HepG2 (cell line): ENCODE data around the gene ACSL3. TPM values are rescaled to one million over a fixed set of nuclear protein-coding genes. Genes with fewer than 3 reads are reported as not detected.

Experiments used
- ATAC-seq: fragments of 200-7000 bp; cut with Tn5 transposase; 3 replicates; pipeline ENCODE4 v1.9.1; 2020; ENCODE audit warnings: mild to moderate bottlenecking, moderate library complexity
- BruUV-seq: library from RNA; stranded (reverse); fragments of 400-500 nt; replicated peaks from 2 replicates; lab custom pipeline; 2021; lab: Mats Ljungman, UMichigan
- CTCF ChIA-PET: fragments of 300-600 bp; formaldehyde crosslinking; extraction: SDS; loops from one replicate; lab custom pipeline; 2021; ENCODE audit warnings: low total read pairs, inconsistent platforms, low intra/inter-chr PET ratio; lab: Yijun Ruan, JAX
- POLR2A ChIA-PET: fragments of 350-600 bp; sonication (Branson Sonifier 250); formaldehyde crosslinking; loops from one replicate; lab custom pipeline; 2020; ENCODE audit warnings: antibody characterized with exemption, inconsistent platforms; lab: Yijun Ruan, JAX
- DNase-seq: peaks from one replicate; pipeline ENCODE4 v3.0.0-alpha.2; 2015; ENCODE audit warnings: low spot score
- FAIRE-seq: peaks from 3 replicates; lab custom pipeline; 2011; peaks lifted over from hg19 to GRCh38; lab: Jason Lieb, UNC
- H2AFZ ChIP-seq: one replicate; pipeline ENCODE4 v1.6.1; 2011; ENCODE audit warnings: low read length, inconsistent platforms
- H3K27ac ChIP-seq: fragments of 300-600 bp; 3 replicates; pipeline ENCODE4 v1.8.0; 2011; ENCODE audit warnings: mixed run types, mild to moderate bottlenecking, mixed read lengths, low read length, inconsistent platforms; ENCODE audit not compliant: insufficient read depth; ENCODE audit errors: extremely low read length
- H3K27me3 ChIP-seq, 2 experiments: fragments of 200-600 bp in 1 of 2; 2 replicates in 1 of 2; 3 replicates in 1 of 2; pipeline versions ENCODE4 v1.6.0 to v1.8.0; 2011; ENCODE audit warnings: low read length in 2 of 2, mild to moderate bottlenecking in 2 of 2, moderate library complexity in 2 of 2, inconsistent platforms in 1 of 2; ENCODE audit not compliant: insufficient read depth in 2 of 2, control insufficient read depth in 1 of 2
- H3K36me3 ChIP-seq, 2 experiments: fragments of 200-600 bp in 1 of 2; replicated peaks in 1 of 2; 2 replicates in 1 of 2; 3 replicates in 1 of 2; pipeline versions ENCODE4 v1.5.1 to v1.8.0; 2011; ENCODE audit warnings: low read length in 2 of 2, inconsistent platforms in 1 of 2; ENCODE audit not compliant: insufficient read depth in 2 of 2, control insufficient read depth in 1 of 2
- H3K4me1 ChIP-seq: 2 replicates; pipeline ENCODE4 v1.5.1; 2012; ENCODE audit warnings: low read length, inconsistent platforms; ENCODE audit not compliant: insufficient read depth
- H3K4me2 ChIP-seq: 2 replicates; pipeline ENCODE4 v1.6.0; 2011; ENCODE audit warnings: low read depth, low read length, inconsistent platforms
- H3K4me3 ChIP-seq, 3 experiments: fragments of 200-600 bp in 1 of 3; sonication (generic), shearing (Covaris generic) in 1 of 3; replicated peaks in 1 of 3; 2 replicates each; pipeline ENCODE4 v1.5.1; 2011 to 2016; ENCODE audit warnings: low read length in 3 of 3, inconsistent platforms in 2 of 3, low read depth in 2 of 3, mild to moderate bottlenecking in 2 of 3, control low read depth in 1 of 3, mixed read lengths in 1 of 3; ENCODE audit not compliant: insufficient read depth in 1 of 3
- H3K79me2 ChIP-seq: one replicate; pipeline ENCODE4 v1.6.1; 2011; ENCODE audit warnings: low read length, inconsistent platforms; ENCODE audit not compliant: insufficient read depth
- H3K9ac ChIP-seq: 2 replicates; pipeline ENCODE4 v1.6.0; 2011; ENCODE audit warnings: mild to moderate bottlenecking, low read depth, low read length, inconsistent platforms; ENCODE audit not compliant: insufficient read depth
- H3K9me3 ChIP-seq: 2 replicates; pipeline ENCODE4 v1.5.1; 2012; ENCODE audit warnings: mild to moderate bottlenecking, low read length
- H4K20me1 ChIP-seq: 2 replicates; pipeline ENCODE4 v1.6.0; 2011; ENCODE audit warnings: inconsistent platforms, mild to moderate bottlenecking, low read length, moderate library complexity; ENCODE audit not compliant: insufficient read depth
- ADNP ChIP-seq: sonication (generic); formaldehyde crosslinking; IDR thresholded peaks from 2 replicates; pipeline ENCODE4 v1.4.0; 2020; ENCODE audit warnings: missing genetic modification reagents
- AGO1 ChIP-seq: fragments of 200-400 bp; formaldehyde crosslinking; IDR thresholded peaks from 2 replicates; pipeline ENCODE4 v1.6.1; 2017; ENCODE audit warnings: mild to moderate bottlenecking, low read depth, low read length, moderate library complexity; ENCODE audit not compliant: poor library complexity, severe bottlenecking
- CSRNP2 ChIP-seq: sonication (generic); formaldehyde crosslinking; conservative IDR thresholded peaks from 2 replicates; pipeline ENCODE4 v1.8.0; 2022; ENCODE audit warnings: low read depth, missing genetic modification reagents
- EP300 ChIP-seq, 3 experiments: sonication (generic) in 1 of 3; formaldehyde crosslinking in 1 of 3; IDR thresholded peaks; 2 replicates each; pipeline versions ENCODE4 v1.5.1 to v1.6.1; 2011 to 2020; ENCODE audit warnings: low read depth in 2 of 3, low read length in 2 of 3, borderline replicate concordance in 1 of 3, improper control_type of control experiment in 1 of 3, mild to moderate bottlenecking in 1 of 3, missing genetic modification reagents in 1 of 3, moderate library complexity in 1 of 3
- HES4 ChIP-seq: sonication (generic); formaldehyde crosslinking; IDR thresholded peaks from 2 replicates; pipeline ENCODE4 v1.9.0; 2021; ENCODE audit warnings: mild to moderate bottlenecking, missing genetic modification reagents, borderline replicate concordance
- HOXD1 ChIP-seq: sonication (generic); formaldehyde crosslinking; IDR thresholded peaks from 2 replicates; pipeline ENCODE4 v1.5.0; 2020; ENCODE audit warnings: missing genetic modification reagents
- MBNL3 ChIP-seq: fragments of 250-450 bp; sonication (Bioruptor Pico); conservative IDR thresholded peaks from 2 replicates; pipeline ENCODE4 v1.8.0; 2022; ENCODE audit warnings: mild to moderate bottlenecking, inconsistent platforms
- MNT ChIP-seq: fragments of 450-650 bp; IDR thresholded peaks from 2 replicates; pipeline ENCODE4 v1.6.1; 2016
- SATB2 ChIP-seq: sonication (generic); formaldehyde crosslinking; IDR thresholded peaks from 2 replicates; pipeline ENCODE4 v1.5.0; 2020; ENCODE audit warnings: missing genetic modification reagents
- SIX1 ChIP-seq: sonication (generic); formaldehyde crosslinking; IDR thresholded peaks from 2 replicates; pipeline ENCODE4 v1.4.0; 2020; ENCODE audit warnings: missing genetic modification reagents, borderline replicate concordance
- SOX13 ChIP-seq, 3 experiments: fragments of 450-650 bp in 1 of 3; sonication (generic) in 1 of 3; formaldehyde crosslinking in 1 of 3; IDR thresholded peaks in 2 of 3; conservative IDR thresholded peaks in 1 of 3; 2 replicates each; pipeline versions ENCODE4 v1.5.0 to v1.6.1; 2016 to 2020; ENCODE audit warnings: antibody characterized with exemption in 1 of 3, mild to moderate bottlenecking in 1 of 3, missing compliant biosample characterization in 1 of 3, missing genetic modification reagents in 1 of 3, moderate library complexity in 1 of 3
- SOX5 ChIP-seq: IDR thresholded peaks from 2 replicates; pipeline ENCODE4 v1.6.1; 2016; ENCODE audit warnings: borderline replicate concordance
- SOX6 ChIP-seq, 2 experiments: fragments of 450-650 bp in 1 of 2; sonication (generic) in 1 of 2; formaldehyde crosslinking in 1 of 2; IDR thresholded peaks; 2 replicates each; pipeline versions ENCODE4 v1.4.0 to v1.6.1; 2017 to 2020; ENCODE audit warnings: antibody characterized with exemption in 1 of 2, mild to moderate bottlenecking in 1 of 2, missing genetic modification reagents in 1 of 2
- SP4 ChIP-seq: sonication (generic); formaldehyde crosslinking; IDR thresholded peaks from 2 replicates; pipeline ENCODE4 v1.8.1; 2023; ENCODE audit warnings: mild to moderate bottlenecking, missing genetic modification reagents
- TBP ChIP-seq: sonication (generic); formaldehyde crosslinking; IDR thresholded peaks from 2 replicates; pipeline ENCODE4 v1.5.0; 2020; ENCODE audit warnings: missing genetic modification reagents
- TBX2 ChIP-seq: sonication (generic); formaldehyde crosslinking; IDR thresholded peaks from 2 replicates; pipeline ENCODE4 v1.5.0; 2020; ENCODE audit warnings: missing genetic modification reagents, mild to moderate bottlenecking, borderline replicate concordance
- ZBTB38 ChIP-seq: sonication (generic); formaldehyde crosslinking; IDR thresholded peaks from 2 replicates; pipeline ENCODE4 v1.5.1; 2020; ENCODE audit warnings: mild to moderate bottlenecking, missing genetic modification reagents
- ZFX ChIP-seq: sonication (generic); formaldehyde crosslinking; IDR thresholded peaks from 2 replicates; pipeline ENCODE4 v1.4.0; 2020; ENCODE audit warnings: mild to moderate bottlenecking, low read depth, missing genetic modification reagents, moderate library complexity
- ZNF251 ChIP-seq: sonication (generic); formaldehyde crosslinking; IDR thresholded peaks from 2 replicates; pipeline ENCODE4 v1.9.0; 2021; ENCODE audit warnings: mild to moderate bottlenecking, missing genetic modification reagents
- ZSCAN25 ChIP-seq: sonication (generic); formaldehyde crosslinking; IDR thresholded peaks from 2 replicates; pipeline ENCODE4 v1.8.0; 2022; ENCODE audit warnings: mild to moderate bottlenecking, missing genetic modification reagents
- WGBS: methylation state at CpG from one replicate; pipeline ENCODE4 v1.1.6; 2017; ENCODE audit warnings: low lambda C conversion rate; 5-methylcytosine and 5-hydroxymethylcytosine counted together
- in situ Hi-C: cut with HindIII; loops from 2 replicates; pipeline ENCODE4 v1.10.0; 2017; ENCODE audit warnings: low pct_unique_long_range_greater_than_20kb; ENCODE audit not compliant: extremely low pct_ligation_motif_present
- intact Hi-C: fragments of 100-400 bp; cut with micrococcal nuclease; formaldehyde crosslinking; loops from one replicate; pipeline ENCODE4 v1.10.0; 2022; ENCODE audit not compliant: unreplicated experiment
- polyA plus RNA-seq, 8 experiments: library from polyadenylated mRNA; depleted of rRNA in 3 of 8; stranded (reverse) in 7 of 8; unstranded in 1 of 8; fragments of >200 nt; fragmentation: Illumina TruSeq in 4 of 8; extraction: Trizol in 4 of 8; gene quantifications; 2 replicates each; pipeline versions ENCODE4 v1.2.1 to v1.2.3, GENCODE V29; 2011 to 2016; ENCODE audit warnings: low read depth in 4 of 8, missing spikeins in 1 of 8, mixed read lengths in 1 of 8; ENCODE audit not compliant: insufficient read depth in 1 of 8
- total RNA-seq, 5 experiments: library from RNA; depleted of rRNA; stranded (reverse); fragments of >200 nt; fragmentation: Illumina TruSeq; extraction: Trizol; gene quantifications; 2 replicates each; pipeline ENCODE4 v1.2.3, GENCODE V29; 2016; ENCODE audit warnings: low read depth in 1 of 5
- TF ChIP-seq, protein P1 (sequence below): sonication (generic); formaldehyde crosslinking; IDR thresholded peaks from 2 replicates; pipeline ENCODE4 v1.5.0; 2020; ENCODE audit warnings: missing genetic modification reagents

Gene ACSL3
- total and polyA plus RNA-seq, 2 of the 13 experiments (the other 11 are each of a cell fraction or from before 2014, with no cell fraction given) = 305 to 365 TPM

DNA sequence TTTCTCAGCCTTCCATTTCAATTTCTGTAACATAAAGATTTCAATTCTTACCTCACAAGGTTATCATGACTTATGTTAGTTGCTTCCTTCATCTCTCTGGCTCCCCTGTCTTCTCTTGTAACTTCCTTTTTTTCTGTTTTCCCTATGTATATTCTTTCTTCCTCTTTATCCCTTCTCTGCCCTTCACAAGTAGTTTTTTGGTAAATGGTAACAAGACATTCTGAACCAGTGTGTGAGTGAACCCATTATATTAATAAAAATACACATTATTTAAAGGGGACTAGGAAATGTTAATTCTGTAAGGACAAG, 8.4 kb downstream of the ACSL3 start (continued):
- TF ChIP-seq CSRNP2 = no peak
- TF ChIP-seq MBNL3 = no peak
- TF ChIP-seq HES4 (CRISPR knock-in tag) = no peak
- no peak for TF ChIP-seq AGO1

DNA sequence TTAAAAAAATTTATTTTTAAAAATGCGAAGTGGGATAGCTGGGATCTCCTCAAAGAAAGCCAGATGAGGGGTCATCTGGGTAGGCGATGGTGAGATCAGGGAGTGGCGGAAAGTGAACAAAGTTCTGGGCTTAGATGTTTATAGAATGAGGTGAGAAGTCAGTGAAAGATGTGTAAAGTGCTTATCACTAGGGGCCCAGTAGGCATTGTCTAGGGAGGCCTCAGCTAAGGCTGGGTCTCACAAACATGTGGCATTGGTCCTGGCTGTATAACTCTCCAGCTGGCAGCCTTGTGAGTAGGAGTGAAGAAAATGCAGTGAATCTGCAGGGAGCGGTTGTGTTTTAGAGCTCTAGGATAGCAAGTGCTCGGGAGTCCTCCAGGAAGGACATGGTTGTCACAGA, 10.5 kb downstream of the ACSL3 start:
- Histone ChIP-seq H3K4me1 (peaks cover 83% of the 10 kb centered on the region), H3K4me2 (peak overlapping the region; percentile 22; the same call in 1 of the 2 replicates), H3K9me3 (no peaks in the 10 kb centered on the region), H3K4me3 (no peak overlapping the region), H3K27me3 (no peaks in the 10 kb centered on the region), H3K27ac (no peak overlapping the region), H3K9ac (no peak overlapping the region), H4K20me1 (peaks cover 99% of the 10 kb centered on the region), H3K36me3 (no peaks in the 10 kb centered on the region; a peak in 1 of 5 replicates), H3K79me2 (peaks cover 99% of the 10 kb centered on the region), H2AFZ (no peak overlapping the region)
- ATAC-seq (peak; percentile 22), FAIRE-seq (no peak), DNase-seq (no peak)
- ChIA-PET CTCF (no interaction called here), POLR2A (no interaction called here)
- no TSS peak for BruUV-seq
- intact Hi-C loops = no loop called here
- in situ Hi-C loops = no loop called here
- 87% methylated on average over 5 of the region's 5 CpGs for WGBS
- TF ChIP-seq SOX5 (CRISPR knock-in tag) = peak; percentile 31; the same call in 1 of the 2 replicates
- TF ChIP-seq HOXD1 = no peak
- 0 out of 2 replicates have a peak, but pooled peaks have one; percentile 32 for TF ChIP-seq TBX2
- no peak for TF ChIP-seq TBP (CRISPR knock-in tag)
- TF ChIP-seq ZBTB38 (CRISPR knock-in tag) = no peak
- TF ChIP-seq ZFX (CRISPR knock-in tag) = no peak
- no peak for TF ChIP-seq SIX1
- no peak for TF ChIP-seq SATB2 (CRISPR knock-in tag)
- TF ChIP-seq, protein P1, sequence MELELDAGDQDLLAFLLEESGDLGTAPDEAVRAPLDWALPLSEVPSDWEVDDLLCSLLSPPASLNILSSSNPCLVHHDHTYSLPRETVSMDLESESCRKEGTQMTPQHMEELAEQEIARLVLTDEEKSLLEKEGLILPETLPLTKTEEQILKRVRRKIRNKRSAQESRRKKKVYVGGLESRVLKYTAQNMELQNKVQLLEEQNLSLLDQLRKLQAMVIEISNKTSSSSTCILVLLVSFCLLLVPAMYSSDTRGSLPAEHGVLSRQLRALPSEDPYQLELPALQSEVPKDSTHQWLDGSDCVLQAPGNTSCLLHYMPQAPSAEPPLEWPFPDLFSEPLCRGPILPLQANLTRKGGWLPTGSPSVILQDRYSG (CRISPR knock-in tag) = no peak
- no peak for TF ChIP-seq SOX13 (IDR thresholded peaks at IDR 0.05)
- peak in 1 of 2 experiments; percentile 73; a peak in 2 of 4 replicates for TF ChIP-seq SOX13 (CRISPR knock-in tag; conservative IDR thresholded peaks at IDR 0.05 in 1 of 2, IDR thresholded peaks at IDR 0.05 in 1 of 2)
- no peak for TF ChIP-seq ADNP (CRISPR knock-in tag)
- TF ChIP-seq MNT = no peak
- TF ChIP-seq SP4 (CRISPR knock-in tag) = 0 out of 2 replicates have a peak, but pooled peaks have one; percentile 23
- TF ChIP-seq SOX6 (IDR thresholded peaks at IDR 0.05) = no peak
- peak; percentile 76 for TF ChIP-seq SOX6 (CRISPR knock-in tag; IDR thresholded peaks at IDR 0.05)
- no peak for TF ChIP-seq EP300 (IDR thresholded peaks at IDR 0.05; ENCODE audit: low read depth in 2 of 2, low read length in 2 of 2)
- no peak for TF ChIP-seq EP300 (CRISPR knock-in tag; IDR thresholded peaks at IDR 0.05; ENCODE audit: borderline replicate concordance)
- no peak for TF ChIP-seq ZSCAN25 (CRISPR knock-in tag)
- no peak for TF ChIP-seq ZNF251 (CRISPR knock-in tag)
